HG03196 (cell line): ENCODE data around the gene MAD1L1.
"Not testable (repeated sequence)": the region's sequence is repeated elsewhere in the genome, so short reads cannot be mapped to it uniquely, and the experiment has no call there.

Experiments
- ATAC-seq: cut with Tn5 transposase; IDR thresholded peaks from one replicate; pipeline ENCODE4 v1.9.1; 2021; ENCODE audit not compliant: unreplicated experiment

Gene MAD1L1

DNA sequence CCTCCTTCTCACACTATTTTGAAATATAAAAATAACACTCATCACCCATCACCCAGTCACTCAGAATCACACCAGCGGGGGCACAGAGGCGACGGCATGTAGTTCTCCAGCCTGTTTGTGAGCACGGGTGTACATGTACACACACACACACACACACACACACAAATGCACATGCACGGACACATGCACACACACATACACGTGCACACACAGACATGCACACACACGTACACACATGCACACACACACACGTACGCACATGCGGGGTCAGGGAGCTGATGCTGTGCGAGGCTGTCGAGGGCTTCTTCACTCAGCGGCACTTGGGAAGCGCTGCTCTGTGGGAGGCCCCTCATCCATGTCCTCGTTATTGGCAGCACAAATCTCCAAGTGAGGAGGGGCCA, 383.8 kb downstream of the MAD1L1 start:
- no peak for ATAC-seq

DNA sequence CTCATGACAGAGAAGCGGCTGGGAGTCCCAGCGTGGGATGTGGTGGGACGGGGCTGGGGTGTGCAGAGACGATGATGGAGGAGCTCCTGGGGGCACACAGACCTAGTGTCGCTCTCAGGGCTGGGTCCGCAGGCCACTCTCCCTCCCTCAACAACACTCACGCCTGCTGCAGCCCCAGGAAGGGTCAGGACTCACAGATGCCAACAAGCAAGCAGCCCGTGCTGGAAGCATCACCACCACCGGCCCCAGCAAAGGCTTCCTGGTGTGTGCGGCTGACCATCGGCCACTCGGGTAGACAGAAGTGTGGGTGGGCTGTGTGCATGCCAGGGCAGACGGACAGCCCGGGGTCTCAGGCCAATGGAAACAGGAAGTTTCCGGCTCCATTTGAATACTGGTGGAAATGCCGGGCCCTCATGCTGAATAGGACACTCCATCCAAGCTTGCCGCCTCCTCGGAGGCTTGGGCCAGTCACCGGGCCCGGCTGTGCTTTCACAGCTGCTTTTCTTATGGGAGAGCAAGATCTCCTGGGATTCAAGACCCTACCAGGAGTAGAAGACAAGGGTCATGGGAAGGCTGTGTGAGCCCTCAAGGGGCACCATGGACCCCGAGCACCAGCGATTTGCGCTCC, 384.6 kb downstream of the MAD1L1 start:
- no peak for ATAC-seq

- no peak for ATAC-seq
Measured at GRCh38 chr7:1847260-1848001, 385.3 kb downstream of the MAD1L1 start.

- no peak for ATAC-seq
Measured at GRCh38 chr7:1846331-1847065, 386.2 kb downstream of the MAD1L1 start.

DNA sequence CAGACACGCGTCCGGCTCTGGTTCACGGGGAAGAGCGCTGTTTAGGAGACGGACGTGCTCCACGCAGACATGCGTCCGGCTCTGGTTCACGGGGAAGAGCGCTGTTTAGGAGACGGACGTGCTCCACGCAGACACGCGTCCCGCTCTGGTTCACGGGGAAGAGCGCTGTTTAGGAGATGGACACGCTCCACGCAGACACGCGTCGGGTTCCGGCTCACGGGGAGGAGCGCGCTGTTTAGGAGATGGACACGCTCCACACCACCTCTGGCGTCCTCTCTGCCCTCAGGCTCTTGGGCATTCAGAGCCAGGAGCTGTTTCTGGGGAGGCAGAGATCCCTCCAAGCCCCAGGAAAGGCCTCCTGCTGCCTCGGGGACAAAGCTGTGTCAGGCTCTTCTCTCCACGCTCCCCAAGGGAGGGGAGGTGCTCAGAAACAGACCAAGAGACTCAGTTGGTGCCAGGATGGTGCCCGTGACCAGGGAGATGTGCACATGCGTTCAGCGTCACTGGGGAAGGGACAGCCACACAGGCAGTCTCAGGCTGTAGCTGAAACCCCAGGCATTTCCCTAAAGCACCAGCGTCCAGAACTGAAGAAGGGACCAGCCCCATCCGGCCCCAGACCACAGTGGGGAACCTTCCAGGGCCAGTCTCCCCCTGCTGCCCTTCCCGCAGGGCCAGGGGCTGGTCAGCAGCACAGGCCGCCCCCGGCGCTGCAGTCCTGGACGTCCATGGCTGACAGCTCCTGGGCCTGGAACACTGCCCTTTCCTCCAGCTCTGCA, 387.0 kb downstream of the MAD1L1 start:
- no peak for ATAC-seq

DNA sequence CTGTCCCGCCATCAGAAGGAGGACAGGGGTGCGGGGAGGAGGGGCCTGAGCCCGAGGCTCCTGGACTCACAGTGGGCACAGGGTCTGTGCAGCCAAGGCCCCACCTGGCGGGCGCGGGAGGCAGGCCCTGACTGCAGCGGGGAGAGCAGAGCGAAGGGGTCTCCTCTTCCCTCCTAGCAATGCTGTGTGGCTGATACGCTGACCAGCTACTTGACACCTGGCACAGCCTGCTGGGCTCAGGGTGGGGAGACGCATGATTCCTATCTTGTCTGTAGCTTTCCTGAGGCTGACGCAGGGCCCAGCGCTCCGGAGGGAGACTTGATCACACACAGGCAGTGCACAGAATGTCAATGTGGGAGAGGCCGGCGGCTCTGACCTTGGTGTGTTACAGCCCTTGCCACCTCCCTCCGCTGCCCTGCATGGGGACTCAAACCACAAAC, 387.8 kb downstream of the MAD1L1 start:
- no peak for ATAC-seq

DNA sequence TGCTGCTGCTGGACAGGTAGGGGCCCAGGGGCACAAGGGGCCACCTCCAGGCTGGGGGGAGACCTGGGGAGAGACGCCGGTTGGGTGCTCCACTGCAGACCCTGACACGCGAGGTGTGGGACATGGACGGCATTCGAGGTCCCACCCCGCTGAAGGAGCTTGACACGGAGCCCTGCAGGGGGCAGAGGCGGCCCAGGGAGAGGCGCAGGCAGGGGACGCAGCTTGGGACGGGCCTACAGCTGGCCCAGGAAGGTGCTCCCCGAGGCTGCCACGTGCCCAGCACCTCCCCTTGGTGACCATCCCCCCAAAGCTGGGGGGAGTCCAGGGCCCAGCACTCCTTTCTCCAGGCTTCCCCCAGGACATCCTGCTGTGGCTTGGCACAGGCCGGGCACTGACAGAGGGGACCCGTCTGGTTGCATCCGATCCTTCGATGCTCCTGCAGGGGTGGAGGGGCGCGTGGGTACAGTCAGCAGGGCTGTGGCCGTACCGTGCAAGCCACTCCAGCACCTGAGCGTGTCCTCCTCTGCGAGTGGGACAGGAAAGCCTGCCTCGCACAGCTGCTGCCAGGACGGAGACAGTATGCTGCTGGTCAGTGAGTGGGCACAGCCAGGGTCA, 388.3 kb downstream of the MAD1L1 start:
- ATAC-seq = no peak

- no peak for ATAC-seq
Measured at GRCh38 chr7:1843921-1844335, 388.8 kb downstream of the MAD1L1 start.

GRCh38 chr7:1843271-1843861, 389.4 kb downstream of the MAD1L1 start:
- ATAC-seq = no peak

DNA sequence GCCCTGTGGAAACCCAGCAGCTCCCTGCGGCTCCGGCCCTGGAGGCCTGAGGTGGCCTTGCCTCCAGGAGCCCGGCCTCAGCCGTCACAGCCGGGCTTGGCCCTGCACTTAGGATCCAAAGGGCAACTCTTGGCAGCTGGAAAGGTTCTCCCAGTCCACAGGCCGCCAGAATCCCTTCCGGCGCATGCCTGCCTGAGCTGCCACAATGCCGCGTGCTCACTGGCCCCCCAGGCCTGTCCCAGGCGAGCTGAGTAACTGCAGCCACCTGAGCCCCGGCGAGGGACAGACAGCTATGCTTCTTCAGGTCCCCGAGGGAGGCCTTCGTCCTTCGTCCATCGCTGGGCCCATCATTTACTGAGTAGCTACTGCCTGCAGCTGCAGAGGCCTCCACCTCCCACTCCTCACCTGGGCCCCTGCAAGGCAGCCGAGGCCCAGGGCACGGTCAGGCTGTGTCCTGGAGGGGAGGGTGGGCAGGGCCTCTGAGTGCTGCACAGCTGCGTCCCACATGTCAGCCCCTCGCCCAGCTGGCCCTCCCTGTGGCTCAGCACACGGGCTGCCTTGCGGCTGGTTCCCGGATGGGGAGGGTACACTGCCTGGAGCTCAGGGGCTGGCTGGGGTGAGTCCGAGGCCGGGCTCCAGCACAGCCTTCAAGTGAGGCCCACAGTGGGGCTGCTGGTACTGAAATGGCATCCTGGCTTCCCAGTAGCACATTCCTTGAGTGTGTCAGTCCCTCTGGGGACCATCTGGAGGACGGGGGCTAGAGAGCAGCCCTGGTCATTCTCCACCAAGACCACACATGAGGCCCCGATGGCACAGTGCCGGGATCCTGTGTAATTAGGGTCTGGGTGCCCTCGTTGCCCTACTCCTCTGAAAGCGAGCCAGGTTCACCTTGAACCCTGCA, 390.2 kb downstream of the MAD1L1 start:
- ATAC-seq = no peak

DNA sequence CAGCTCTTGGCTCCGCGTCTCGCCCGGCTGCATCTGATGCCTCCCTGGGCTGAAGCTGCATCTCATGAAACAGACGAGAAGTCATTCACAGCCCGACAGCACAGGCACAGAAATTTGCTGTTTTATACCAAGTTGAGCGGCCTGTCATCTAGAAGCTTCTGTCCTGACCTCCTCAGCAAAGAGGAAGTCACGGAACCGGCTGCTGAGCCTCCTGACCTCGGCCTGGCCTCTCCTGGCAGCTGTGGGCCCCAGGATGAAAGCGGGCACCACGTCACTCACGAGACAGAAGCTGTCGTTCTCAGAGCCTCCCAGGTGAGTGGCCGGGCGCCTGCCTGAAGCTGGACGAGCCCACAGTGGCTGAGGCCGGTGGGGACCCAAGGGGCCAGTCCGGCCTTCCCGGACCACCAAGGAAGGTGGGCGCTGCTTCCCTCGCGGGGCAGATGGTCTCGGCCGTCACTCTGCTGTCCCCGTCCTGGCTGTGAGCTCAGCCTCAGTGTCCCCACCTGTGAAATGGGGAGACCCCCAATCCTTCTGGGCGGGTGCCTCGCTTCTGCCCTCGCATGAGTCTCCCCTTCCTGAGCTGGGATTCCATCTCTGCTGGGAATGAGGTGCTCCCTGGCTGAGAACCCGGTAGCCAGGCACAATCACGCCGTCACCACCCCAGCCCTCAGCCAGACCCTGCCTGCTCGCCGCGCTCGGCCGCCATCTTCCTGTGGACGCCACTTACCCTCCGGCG, 391.3 kb downstream of the MAD1L1 start:
- ATAC-seq = not testable (repeated sequence)

DNA sequence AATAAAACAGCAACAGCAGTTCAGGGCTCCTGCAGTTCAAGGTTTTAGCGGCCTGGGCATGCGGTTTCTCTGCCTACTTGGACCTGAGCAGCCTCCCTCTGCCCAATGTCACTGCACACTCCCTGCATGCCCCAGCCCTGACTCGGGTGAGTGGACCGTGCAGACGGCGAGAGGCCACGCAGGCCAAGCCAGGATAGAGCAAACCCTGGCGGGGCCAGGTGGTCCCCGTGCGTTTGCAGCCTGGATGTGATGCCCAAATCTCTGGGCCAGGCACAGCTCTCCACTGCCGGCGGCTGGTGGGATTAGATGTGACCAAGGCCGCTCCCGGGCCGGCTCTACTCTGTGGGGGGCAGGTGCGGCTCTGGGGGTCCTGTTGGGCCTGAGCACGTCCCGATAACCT, 392.0 kb downstream of the MAD1L1 start:
- not testable (repeated sequence) for ATAC-seq

DNA sequence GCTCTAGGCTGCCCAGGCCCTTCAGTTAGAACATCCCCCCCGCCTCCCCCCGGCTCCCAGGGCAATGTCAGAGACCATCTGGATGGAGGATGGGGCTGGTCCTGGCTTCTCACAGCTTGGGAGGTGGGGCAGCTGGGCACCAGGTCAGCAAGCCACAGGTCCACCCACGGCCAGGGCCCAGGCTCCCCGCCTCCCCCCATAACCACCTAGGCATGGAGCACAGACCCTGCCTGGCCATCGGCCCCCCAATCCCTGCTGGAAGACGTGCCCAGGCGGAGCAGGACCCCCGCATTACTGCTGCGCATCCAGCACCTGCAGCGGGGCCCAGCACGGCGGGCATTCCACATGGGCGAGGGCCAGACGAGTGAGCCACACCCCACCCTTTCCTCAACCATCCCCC, 393.0 kb downstream of the MAD1L1 start:
- no peak for ATAC-seq

DNA sequence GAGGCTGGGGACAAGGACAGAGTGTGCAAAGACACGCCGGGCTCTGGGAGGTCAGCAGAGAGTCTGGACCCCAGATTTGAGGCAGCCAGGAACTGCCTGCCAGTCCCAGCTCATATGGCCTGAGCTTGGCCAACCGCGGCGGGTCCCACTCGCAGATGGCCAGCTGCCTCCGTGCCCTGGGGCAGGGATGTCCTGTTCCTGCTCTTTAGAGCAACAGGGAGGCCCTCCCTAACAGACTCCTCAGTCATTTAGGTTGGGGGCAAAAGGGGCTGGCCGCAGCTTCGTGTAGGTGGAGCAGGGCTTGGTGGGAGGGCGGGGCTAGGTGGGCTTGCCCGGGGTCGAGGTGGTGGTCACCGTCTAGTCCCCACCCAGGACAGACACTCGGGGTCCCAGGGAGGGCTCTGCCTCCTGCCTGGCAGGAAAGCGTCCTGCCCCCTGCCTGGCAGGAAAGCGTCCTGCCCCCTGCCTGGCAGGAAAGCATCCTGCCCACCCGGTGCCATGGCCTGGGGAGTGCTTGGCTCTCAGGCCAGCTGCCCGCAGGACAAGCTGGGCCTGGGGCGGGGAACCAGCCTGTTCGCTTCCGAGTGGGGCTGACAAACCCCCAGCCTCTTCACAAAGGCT, 393.7 kb downstream of the MAD1L1 start:
- ATAC-seq = not testable (repeated sequence)

DNA sequence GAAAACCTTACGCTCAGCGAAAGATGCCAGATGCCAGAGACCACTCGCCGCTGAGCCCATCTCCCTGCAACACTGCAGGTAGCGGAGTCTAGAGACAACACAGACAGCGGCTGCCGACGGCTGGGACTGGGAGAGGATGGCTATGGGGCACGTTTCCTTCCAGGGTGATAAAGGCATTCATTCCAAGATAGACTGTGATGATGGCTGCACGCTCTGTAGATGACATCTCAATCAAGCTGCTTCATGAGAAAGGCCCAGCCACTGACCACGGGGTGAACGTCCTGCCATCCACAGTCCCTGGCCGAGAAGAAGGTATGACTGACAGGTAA, 394.2 kb downstream of the MAD1L1 start:
- ATAC-seq = not testable (repeated sequence)

DNA sequence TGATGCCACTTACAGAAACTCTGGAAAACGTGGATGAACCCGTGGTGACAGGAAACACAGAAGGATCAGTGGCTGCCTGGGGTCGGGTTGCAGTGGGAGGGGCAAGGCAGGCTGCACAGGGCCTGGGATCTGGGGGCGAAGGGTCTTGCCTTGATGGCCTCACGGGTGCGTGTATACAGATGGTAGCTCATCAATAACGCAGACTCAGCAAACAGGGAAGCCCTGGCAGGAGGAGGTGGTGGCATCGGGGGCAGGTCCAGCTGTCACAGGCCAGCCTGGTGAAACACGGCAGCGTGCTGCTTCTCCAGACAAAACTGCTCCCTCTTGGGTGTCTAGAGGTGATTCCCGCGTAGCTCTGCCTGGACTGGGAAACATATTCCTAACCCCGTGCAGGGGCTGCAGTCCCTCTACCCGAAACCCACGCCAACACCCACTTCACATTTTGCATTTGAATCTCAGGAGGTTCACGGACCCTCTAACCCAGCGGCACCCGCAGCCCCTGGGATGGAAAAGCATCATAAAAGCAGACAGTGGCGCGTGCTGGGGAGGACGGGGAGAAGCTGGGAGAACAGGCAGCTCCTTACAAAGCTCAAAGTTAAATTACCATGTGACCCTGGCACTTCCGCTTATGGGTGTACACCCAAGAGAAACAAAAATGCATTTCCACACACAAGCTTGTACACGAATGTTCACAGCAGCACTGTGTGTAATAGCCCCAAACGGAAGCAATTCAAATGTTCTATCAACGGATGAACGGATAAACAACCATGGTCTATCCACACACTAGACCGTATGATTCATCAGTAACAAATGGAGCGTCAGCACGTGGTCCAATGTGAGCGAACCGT, 394.8 kb downstream of the MAD1L1 start:
- not testable (repeated sequence) for ATAC-seq

GRCh38 chr7:1831933-1832535, 400.7 kb downstream of the MAD1L1 start:
- not testable (repeated sequence) for ATAC-seq
